NT2/D1 (cell line): ENCODE measurements around the gene IDH2.
A peak's percentile ranks its signal among the peaks of the same experiment; 100 is the strongest.

Experiments
- DNase-seq: peaks from one replicate; pipeline ENCODE4 v3.0.0-alpha.2; 2011; ENCODE audit warnings: low read depth, low spot score
- H3K27me3 ChIP-seq: 2 replicates; pipeline ENCODE4 v1.6.0; 2011; ENCODE audit warnings: mild to moderate bottlenecking; ENCODE audit not compliant: insufficient read length, insufficient read depth
- H3K36me3 ChIP-seq: 2 replicates; pipeline ENCODE4 v1.6.1; 2011; ENCODE audit warnings: mild to moderate bottlenecking, low read length, mixed read lengths; ENCODE audit not compliant: insufficient read depth, insufficient read length
- H3K4me1 ChIP-seq: 2 replicates; pipeline ENCODE4 v1.5.1; 2011; ENCODE audit not compliant: insufficient read depth, insufficient read length
- H3K4me3 ChIP-seq: 2 replicates; pipeline ENCODE4 v1.5.1; 2011; ENCODE audit warnings: low read depth; ENCODE audit not compliant: insufficient read length
- H3K9ac ChIP-seq: 2 replicates; pipeline ENCODE4 v1.6.0; 2011; ENCODE audit warnings: low read depth; ENCODE audit not compliant: insufficient read length
- H3K9me3 ChIP-seq: 2 replicates; pipeline ENCODE4 v1.5.1; 2011; ENCODE audit warnings: mild to moderate bottlenecking, low read length; ENCODE audit not compliant: insufficient read depth
- SUZ12 ChIP-seq: IDR thresholded peaks from 2 replicates; pipeline ENCODE4 v1.6.1; 2011; ENCODE audit not compliant: insufficient read length, insufficient read depth; ENCODE audit errors: extremely low read depth
- YY1 ChIP-seq: IDR thresholded peaks from 2 replicates; pipeline ENCODE4 v1.6.1; 2011; ENCODE audit not compliant: insufficient read length, insufficient read depth
- ZNF274 ChIP-seq: IDR thresholded peaks from 2 replicates; pipeline ENCODE4 v1.6.1; 2011; ENCODE audit warnings: mild to moderate bottlenecking, low read depth, low read length

IDH2 gene

DNA sequence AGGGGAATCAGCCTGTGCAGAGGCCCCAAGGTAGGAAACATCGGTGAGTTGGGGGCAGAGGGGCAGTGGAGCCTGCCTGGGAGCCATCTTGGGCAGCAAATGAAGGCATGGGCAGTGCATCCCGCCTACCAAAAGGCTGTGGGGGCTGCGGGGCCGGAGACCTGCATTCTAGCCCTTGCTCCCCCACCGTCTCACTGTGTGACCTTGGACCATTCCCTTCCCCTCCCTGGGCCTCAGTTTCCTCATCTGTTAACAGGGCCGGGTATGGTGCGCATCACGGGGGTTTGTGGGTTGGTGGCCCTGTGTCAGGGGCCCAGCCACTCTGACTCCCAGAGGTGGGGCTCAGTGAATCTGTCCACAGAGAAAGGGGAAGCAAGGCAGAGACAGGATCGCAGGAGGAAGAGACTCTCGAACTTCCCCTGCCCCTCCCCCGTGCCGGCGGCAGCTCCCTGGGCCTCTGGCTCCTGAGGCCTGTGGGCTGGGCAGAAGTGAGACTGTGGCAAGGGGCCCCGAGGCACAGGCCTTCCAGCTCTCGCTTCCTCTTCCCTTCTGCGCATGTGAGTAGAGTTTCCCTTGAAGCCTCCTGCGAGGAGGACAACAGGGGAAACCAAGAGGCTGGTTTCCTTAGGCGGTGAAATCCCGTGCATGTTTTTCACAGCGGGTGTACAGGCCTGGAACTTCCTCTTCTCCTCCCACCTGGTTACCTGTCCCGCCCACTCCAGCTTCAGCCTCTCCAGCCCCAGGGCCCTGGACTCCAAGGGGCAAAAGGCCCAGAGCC lies 42.9 kb downstream of the IDH2 start:
- Histone ChIP-seq H3K9ac (peak overlapping the region; percentile 74), H3K27me3 (no peaks in the 10 kb centered on the region), H3K4me1 (peaks cover 40% of the 10 kb centered on the region), H3K4me3 (no peak overlapping the region), H3K9me3 (peaks cover 3% of the 10 kb centered on the region; the same call in 1 of the 2 replicates), H3K36me3 (no peaks in the 10 kb centered on the region)
- no peak for DNase-seq
- no peak for TF ChIP-seq YY1
- TF ChIP-seq ZNF274, result no peak
- no peak for TF ChIP-seq SUZ12

DNA sequence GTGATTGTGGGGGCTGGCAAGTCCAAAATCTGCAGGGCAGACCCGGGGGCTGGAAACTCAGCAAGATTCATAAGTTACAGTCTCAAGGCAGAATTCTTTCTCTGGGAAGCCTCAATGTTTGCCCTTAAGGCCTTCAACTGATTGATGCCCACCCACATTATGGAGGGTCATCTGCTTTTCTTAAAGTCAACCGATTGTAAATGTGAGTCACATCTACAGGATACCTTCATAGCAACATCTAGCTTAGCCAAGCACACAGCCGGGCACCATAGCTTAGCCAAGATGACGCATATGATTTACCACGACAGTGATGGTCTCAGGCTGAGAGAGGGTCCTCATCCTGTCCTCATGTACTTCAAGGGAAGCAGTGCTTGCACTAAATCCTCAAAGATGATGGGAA lies 43.5 kb downstream of the IDH2 start:
- no peak overlapping the region for H3K4me3 ChIP-seq
- no peak for DNase-seq
- no peak overlapping the region for H3K9ac ChIP-seq
- H3K4me1 ChIP-seq, result peaks cover 37% of the 10 kb centered on the region
- TF ChIP-seq ZNF274 (no peak), SUZ12 (no peak), YY1 (no peak)
- H3K27me3 ChIP-seq, result no peaks in the 10 kb centered on the region
- H3K36me3 ChIP-seq, result no peaks in the 10 kb centered on the region
- peaks cover 3% of the 10 kb centered on the region; the same call in 1 of the 2 replicates for H3K9me3 ChIP-seq

DNA sequence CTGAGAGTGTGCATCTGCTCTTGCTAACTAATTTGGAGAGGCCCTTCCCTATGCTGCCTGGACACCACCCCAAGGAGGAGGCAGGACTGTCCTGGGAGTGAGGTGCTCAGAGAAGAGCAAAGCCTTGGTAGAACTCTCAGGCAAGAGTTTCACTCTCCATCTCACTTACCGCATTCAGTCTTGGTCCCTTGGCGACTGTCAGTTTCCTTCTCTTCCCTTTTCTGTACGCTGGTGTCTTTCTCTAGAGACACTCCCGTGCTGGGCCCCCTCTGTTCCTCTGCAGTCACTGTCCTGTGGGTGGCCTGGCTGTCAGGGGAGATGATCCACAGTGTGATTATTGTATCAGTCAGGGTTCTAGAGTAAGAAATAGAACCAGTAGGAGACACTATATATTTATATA lies 44.0 kb downstream of the IDH2 start:
- Histone ChIP-seq H3K9me3 (peaks cover 3% of the 10 kb centered on the region; the same call in 1 of the 2 replicates), H3K4me1 (peaks cover 33% of the 10 kb centered on the region), H3K9ac (no peak overlapping the region), H3K36me3 (no peaks in the 10 kb centered on the region), H3K4me3 (no peak overlapping the region), H3K27me3 (no peaks in the 10 kb centered on the region)
- TF ChIP-seq YY1, result no peak
- TF ChIP-seq ZNF274, result no peak
- TF ChIP-seq SUZ12, result no peak
- DNase-seq, result no peak

DNA sequence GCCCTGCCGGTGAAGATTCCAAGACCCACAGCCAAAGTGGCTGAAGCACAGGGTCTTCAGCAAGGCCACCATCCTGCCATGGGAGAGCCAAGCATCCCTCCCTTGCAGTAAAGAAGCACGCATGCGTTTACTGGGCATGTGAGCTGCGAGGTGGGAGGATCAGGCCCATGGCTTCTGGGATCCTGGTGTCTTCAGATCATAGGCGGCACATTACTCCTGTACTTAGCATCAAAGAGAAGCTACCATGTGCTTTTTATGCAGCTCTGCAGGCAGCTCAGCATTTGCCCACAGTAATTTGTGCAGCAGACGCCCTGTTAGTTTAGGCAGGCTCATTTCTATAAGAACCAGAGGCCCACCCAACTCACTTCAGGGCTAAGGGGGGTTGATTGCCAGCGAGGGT lies 45.7 kb downstream of the IDH2 start:
- Histone ChIP-seq H3K36me3 (no peaks in the 10 kb centered on the region), H3K9me3 (peaks cover 3% of the 10 kb centered on the region; the same call in 1 of the 2 replicates), H3K9ac (no peak overlapping the region), H3K4me1 (peaks cover 24% of the 10 kb centered on the region), H3K4me3 (no peak overlapping the region), H3K27me3 (no peaks in the 10 kb centered on the region)
- no peak for DNase-seq
- TF ChIP-seq ZNF274 (no peak), YY1 (no peak), SUZ12 (no peak)

DNA sequence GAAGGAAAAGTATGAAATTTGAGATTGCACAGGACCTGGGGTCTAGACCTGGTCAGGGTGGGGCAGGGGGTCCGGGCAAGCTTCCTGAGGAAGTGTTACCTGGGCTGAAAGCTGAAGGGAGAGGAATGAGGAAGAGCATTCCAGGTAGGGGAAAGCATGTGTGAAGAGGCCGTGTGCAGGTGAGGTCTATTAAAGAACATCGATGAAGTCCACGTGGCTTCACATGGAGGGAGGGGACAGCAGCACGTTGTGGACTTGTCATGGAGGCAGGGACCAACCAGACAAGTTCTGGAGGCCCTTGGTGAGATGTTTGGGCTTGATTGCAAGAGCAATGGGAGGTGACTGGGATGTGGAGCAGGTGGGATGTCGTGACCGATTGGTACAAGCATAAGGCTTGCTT lies 47.1 kb downstream of the IDH2 start:
- Histone ChIP-seq H3K27me3 (no peaks in the 10 kb centered on the region), H3K9ac (no peak overlapping the region), H3K9me3 (peaks cover 3% of the 10 kb centered on the region; the same call in 1 of the 2 replicates), H3K36me3 (no peaks in the 10 kb centered on the region), H3K4me1 (peaks cover 22% of the 10 kb centered on the region), H3K4me3 (no peak overlapping the region)
- DNase-seq, result no peak
- TF ChIP-seq YY1, result no peak
- no peak for TF ChIP-seq ZNF274
- no peak for TF ChIP-seq SUZ12

DNA sequence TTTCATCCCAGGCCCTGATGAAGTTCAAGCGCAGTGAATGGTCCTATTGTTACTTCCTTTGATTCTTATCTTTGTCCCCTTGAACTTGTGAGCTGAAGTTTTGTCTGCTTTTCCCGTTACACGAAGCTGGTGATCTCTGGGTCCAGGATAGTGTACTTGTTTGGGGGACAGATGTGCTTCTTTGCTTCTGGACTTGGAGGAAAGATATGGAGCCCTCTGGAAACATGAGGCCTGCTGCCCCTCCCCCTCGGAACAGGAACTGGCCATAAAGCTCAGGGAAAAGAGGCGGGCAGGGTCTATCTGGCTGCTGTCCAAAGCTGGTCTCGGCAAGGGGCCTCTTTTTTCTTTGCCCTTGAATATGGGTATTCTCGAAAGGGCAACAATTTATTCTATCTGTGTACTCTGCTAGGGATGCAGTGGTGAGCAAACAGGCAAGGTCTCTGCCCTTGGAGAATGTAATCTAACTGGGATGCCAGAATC lies 47.6 kb downstream of the IDH2 start:
- H3K9me3 ChIP-seq, result peaks cover 3% of the 10 kb centered on the region; the same call in 1 of the 2 replicates
- H3K36me3 ChIP-seq, result no peaks in the 10 kb centered on the region
- no peak overlapping the region for H3K4me3 ChIP-seq
- H3K4me1 ChIP-seq, result peaks cover 21% of the 10 kb centered on the region
- no peak for DNase-seq
- TF ChIP-seq SUZ12 (no peak), ZNF274 (no peak), YY1 (no peak)
- H3K9ac ChIP-seq, result no peak overlapping the region
- no peaks in the 10 kb centered on the region for H3K27me3 ChIP-seq

DNA sequence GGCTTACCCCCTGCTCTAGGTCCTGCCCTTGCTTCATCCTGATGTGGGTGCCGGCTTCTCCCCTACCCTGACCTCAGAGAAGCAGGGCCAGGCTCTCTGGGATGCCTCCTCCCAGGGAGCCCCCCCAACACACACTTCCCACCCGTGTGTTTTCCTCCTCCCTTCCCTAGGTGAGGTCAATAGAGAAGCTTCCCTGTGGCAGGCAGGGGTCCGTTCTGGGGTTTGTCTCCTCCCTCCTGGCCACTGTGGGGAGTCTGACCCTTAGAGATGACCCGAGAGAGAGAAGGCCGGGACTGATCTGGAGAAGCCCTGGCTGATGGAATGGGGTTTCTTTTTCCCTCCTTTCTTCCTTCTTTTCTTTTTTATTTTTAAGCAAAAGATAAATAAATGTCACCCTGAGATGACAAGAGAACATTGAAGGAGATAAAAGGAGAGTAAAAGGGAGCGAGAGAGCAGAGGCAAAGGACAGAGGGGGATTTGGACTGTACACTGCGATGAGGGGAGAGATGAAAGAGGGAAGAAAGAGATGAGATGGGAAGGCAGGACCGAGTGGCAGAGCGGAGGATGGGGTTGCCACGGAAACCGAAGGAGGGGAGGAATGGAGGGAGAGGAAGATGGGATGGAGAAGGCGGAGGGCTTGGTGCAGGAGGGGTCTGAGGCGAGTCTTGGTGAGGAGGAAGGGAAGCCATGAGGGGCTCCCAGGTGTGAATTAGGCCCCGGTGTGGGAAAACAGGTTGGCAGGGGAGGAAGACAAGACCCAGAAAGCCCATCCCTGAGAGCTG lies 48.4 kb downstream of the IDH2 start:
- TF ChIP-seq ZNF274 (no peak), SUZ12 (no peak), YY1 (no peak)
- H3K9me3 ChIP-seq, result no peaks in the 10 kb centered on the region; the same call in 1 of the 2 replicates

More for the DNA sequence above, 48.4 kb downstream of the IDH2 start:
- no peak overlapping the region for H3K9ac ChIP-seq
- no peak overlapping the region for H3K4me3 ChIP-seq
- no peak for DNase-seq
- no peaks in the 10 kb centered on the region for H3K27me3 ChIP-seq
- no peaks in the 10 kb centered on the region for H3K36me3 ChIP-seq
- H3K4me1 ChIP-seq, result peaks cover 13% of the 10 kb centered on the region
